OCI-LY3 (cell line): ENCODE results near the gene PROS1.

Experiments used
- EZH2phosphoT487 ChIP-seq: fragments of 200-600 bp; shearing (Covaris generic); IDR thresholded peaks from 2 replicates; pipeline ENCODE4 v1.6.1; 2018; ENCODE audit warnings: antibody characterized with exemption, mixed run types, low read depth
- TF ChIP-seq, protein P1 (sequence below): fragments of 200-600, 300-600 bp; sonication (generic); IDR thresholded peaks from 2 replicates; pipeline ENCODE4 v1.5.1; 2014; ENCODE audit warnings: antibody characterized with exemption, low read length, low read depth

DNA sequence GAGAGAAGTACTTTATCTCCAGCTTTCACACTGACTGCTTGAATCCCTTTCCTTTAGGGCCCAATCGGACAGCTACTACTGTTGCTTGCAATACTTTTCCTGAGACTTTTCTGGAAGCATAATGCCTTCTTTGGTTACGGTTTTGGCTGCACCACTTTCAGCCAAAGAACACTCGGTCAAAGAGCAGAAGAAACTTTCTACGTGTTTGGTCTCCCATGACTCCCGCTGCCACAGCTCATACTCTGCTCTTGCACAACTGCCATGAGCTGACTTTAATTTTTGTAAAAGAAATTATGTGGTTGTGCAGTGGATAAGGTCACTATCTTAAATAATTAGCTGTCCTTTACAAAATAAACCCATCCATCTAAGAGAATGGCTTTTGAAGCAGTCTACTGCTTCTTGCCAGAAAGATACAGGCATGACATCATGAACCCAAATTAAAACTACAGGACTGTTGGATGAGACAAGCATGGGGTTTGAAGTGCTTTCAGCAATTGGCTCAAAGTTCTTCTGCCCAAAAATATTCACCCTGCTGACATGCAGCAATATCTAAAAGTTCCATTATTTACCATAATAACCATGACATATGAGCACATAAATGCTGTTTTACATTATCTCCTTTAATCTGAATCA, 42.0 kb downstream of the PROS1 start:
- TF ChIP-seq, protein P1, sequence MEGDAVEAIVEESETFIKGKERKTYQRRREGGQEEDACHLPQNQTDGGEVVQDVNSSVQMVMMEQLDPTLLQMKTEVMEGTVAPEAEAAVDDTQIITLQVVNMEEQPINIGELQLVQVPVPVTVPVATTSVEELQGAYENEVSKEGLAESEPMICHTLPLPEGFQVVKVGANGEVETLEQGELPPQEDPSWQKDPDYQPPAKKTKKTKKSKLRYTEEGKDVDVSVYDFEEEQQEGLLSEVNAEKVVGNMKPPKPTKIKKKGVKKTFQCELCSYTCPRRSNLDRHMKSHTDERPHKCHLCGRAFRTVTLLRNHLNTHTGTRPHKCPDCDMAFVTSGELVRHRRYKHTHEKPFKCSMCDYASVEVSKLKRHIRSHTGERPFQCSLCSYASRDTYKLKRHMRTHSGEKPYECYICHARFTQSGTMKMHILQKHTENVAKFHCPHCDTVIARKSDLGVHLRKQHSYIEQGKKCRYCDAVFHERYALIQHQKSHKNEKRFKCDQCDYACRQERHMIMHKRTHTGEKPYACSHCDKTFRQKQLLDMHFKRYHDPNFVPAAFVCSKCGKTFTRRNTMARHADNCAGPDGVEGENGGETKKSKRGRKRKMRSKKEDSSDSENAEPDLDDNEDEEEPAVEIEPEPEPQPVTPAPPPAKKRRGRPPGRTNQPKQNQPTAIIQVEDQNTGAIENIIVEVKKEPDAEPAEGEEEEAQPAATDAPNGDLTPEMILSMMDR = no peak
- TF ChIP-seq EZH2phosphoT487 = no peak
